GM12872 (cell line): ENCODE measurements around the gene ARID5B.

Experiments used
- CTCF ChIP-seq: IDR thresholded peaks from 3 replicates; pipeline ENCODE4 v1.5.1; 2011; ENCODE audit warnings: low read depth, mild to moderate bottlenecking, low read length, moderate library complexity; ENCODE audit not compliant: insufficient read depth

The ARID5B gene

DNA sequence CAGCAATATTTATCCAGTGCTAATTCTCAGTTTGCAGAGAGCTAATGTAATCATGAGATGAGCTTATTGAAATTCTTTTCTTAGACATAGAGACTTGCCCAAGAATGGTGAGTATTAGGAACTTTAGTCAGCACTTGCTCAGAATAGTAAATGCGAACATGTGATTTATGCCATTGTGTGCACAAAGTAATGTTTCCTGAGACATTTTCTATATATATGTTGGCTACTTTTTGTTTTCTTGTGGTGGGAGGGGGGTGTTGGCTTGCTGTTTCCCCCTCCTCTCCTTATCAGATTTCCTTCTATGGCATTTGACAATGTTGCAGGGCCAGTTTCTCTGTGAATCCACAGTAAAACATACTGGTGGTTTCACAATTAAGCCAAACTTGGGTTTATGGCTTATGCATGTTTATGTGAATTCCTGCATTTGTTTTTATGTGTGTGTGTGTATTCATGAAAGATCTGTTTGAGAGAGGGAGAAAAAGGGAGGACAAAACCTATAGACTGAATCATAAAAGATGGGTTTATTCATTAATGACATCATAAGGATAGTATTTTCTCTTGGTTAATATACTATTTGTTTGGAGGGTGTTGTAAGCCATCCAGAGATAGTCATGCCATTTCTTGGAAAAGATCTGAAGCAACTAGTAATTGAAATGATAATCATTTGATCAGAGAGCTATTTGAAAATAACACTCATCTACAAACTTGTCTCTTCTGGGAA is 36.3 kb downstream of the ARID5B start:
- no peak for TF ChIP-seq CTCF

GRCh38 chr10:61939902-61940301 is 38.4 kb downstream of the ARID5B start:
- TF ChIP-seq CTCF, result no peak

DNA sequence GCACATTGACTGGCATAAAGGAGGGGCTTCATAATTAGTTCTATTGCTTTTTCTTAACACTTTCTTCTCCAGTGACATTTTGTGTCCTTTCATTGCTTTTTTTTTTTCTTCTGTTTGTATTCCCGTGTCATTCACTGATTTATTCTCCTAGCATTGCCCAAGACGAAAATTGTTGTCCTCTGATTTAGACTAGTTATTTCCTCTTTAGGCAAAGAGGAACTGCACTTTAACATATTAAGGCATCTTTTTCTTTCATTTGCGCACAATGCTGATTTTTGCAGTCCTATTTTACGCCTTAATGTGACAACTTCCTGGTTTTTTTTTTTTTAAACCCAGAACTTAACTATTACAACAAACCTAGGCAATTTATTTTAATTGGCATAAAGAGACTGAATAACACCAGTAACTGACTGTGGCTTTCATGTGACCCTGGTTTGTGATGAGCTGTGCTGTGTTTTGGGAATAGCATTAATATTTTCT is 39.7 kb downstream of the ARID5B start:
- no peak for TF ChIP-seq CTCF

DNA sequence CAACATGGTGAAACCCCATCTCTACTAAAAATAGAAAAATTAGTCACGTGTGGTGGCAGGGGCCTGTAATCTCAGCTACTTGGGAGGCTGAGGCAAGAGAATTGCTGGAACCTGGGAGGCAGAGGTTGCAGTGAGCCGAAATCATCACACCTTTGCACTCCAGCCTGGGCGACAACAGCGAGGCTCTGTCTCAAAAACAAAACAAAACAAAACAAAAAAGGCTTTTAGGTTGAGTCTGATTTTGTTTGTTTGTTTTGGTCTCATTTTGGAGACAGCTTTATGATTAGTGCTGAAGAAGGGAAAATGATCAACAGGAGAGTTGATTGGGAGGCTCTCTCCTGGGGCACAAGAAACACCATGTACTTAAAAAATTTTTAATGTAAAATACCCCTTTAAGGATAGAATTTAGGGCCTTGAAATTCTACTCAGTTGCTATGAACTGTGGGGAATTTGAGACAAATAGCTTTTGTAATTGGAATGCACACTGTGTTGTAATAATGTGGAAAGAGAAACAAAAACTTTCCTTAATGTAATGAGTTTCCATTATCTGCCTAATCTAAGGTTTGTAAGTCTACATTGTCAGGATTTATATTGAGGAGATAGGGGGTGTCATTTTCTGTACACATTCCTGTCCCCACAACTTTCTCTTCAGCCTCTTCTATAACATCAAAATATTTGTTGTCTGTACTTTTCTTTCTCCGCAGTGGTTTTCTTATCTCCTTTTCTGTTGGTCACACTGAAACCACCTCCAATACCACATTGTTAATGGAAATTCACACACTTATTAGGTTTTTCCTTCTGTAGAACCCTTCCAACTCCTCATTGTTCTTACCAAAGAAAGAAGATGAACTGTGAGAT is 41.3 kb downstream of the ARID5B start:
- TF ChIP-seq CTCF, result no peak

GRCh38 chr10:61943674-61944378 is 42.3 kb downstream of the ARID5B start:
- TF ChIP-seq CTCF, result 0 out of 3 replicates have a peak, but pooled peaks have one; percentile 9

GRCh38 chr10:61944410-61945147 is 43.1 kb downstream of the ARID5B start:
- TF ChIP-seq CTCF, result no peak
